GM12872 (cell line): ENCODE measurements around the gene FOXP1.

Source experiments
- CTCF ChIP-seq: IDR thresholded peaks from 3 replicates; pipeline ENCODE4 v1.5.1; 2011; ENCODE audit warnings: low read depth, mild to moderate bottlenecking, low read length, moderate library complexity; ENCODE audit not compliant: insufficient read depth

FOXP1 gene

GRCh38 chr3:71453822-71454511 lies 129.6 kb downstream of the FOXP1 start:
- TF ChIP-seq CTCF = no peak

- TF ChIP-seq CTCF = no peak
These were observed 130.2 kb downstream of the FOXP1 start for GRCh38 chr3:71453319-71453718.

- no peak for TF ChIP-seq CTCF
These were observed 131.7 kb downstream of the FOXP1 start for GRCh38 chr3:71451812-71452211.

GRCh38 chr3:71451060-71451459 lies 132.5 kb downstream of the FOXP1 start:
- no peak for TF ChIP-seq CTCF

- TF ChIP-seq CTCF = no peak
These were observed 133.4 kb downstream of the FOXP1 start for GRCh38 chr3:71450162-71450561.

GRCh38 chr3:71447803-71448202 lies 135.7 kb downstream of the FOXP1 start:
- no peak for TF ChIP-seq CTCF

- TF ChIP-seq CTCF = no peak
These were observed 136.3 kb downstream of the FOXP1 start for GRCh38 chr3:71447197-71447596.

GRCh38 chr3:71446734-71447133 lies 136.8 kb downstream of the FOXP1 start:
- no peak for TF ChIP-seq CTCF
